Tongue (tissue), 2 donors: Measurements from ENCODE around the gene ABCA10. TPM values are rescaled to one million over a fixed set of nuclear protein-coding genes. Genes with fewer than 3 reads are reported as not detected.

ENCODE experiments used
- small RNA-seq: library from RNA; depleted of rRNA; stranded (forward); fragments of <200 nt; gene quantifications from one replicate; pipeline ENCODE3, GENCODE V24; 2014; ENCODE audit warnings: low replicate concordance
- total RNA-seq: library from RNA; depleted of rRNA; stranded (reverse); fragments of >200 nt; gene quantifications from one replicate; pipeline ENCODE4 v1.2.3, GENCODE V29; 2014

Gene ABCA10
- total RNA-seq, 1 donor from 2014 or later = 33.5 TPM

Small RNA genes lying within 50 kb of the gene (small RNA-seq; reads per million reads assigned to genes)
- gene MIR4524B = 0.06 reads per million

Other genes starting within 250 kb of the ABCA10 start
- gene ABCA9, start 167.9 kb downstream of the ABCA10 start, total RNA-seq = 24.4 TPM
- gene ABCA6, start 86.9 kb downstream of the ABCA10 start, total RNA-seq = 50.7 TPM
- 52.8 TPM for gene ABCA5, start 98.3 kb upstream of the ABCA10 start, total RNA-seq
- gene MAP2K6, start 185.9 kb upstream of the ABCA10 start, total RNA-seq = 20.1 TPM